Panc1 (cell line): ENCODE measurements around the gene FOXA3. TPM values are rescaled to one million over a fixed set of nuclear protein-coding genes. Genes with fewer than 3 reads are reported as not detected.
"Not testable (repeated sequence)": the region's sequence is repeated elsewhere in the genome, so short reads cannot be mapped to it uniquely, and the experiment has no call there.

ENCODE experiments used
- ATAC-seq: fragments of 200-7000 bp; cut with Tn5 transposase; 2 replicates; pipeline ENCODE4 v1.9.1; 2020; ENCODE audit warnings: mild to moderate bottlenecking, moderate library complexity
- BruUV-seq: library from RNA; stranded (reverse); fragments of 400-500 nt; replicated peaks from 2 replicates; lab custom pipeline; 2021; lab: Mats Ljungman, UMichigan
- CTCF ChIA-PET: fragments of 300-600 bp; sonication (Branson Sonifier 250); formaldehyde crosslinking; loops from one replicate; lab custom pipeline; 2022; ENCODE audit warnings: antibody characterized with exemption; lab: Charles Lee
- POLR2A ChIA-PET: fragments of 300-600 bp; sonication (Branson Sonifier 250); formaldehyde crosslinking; loops from one replicate; lab custom pipeline; 2022; ENCODE audit warnings: antibody characterized with exemption; lab: Charles Lee
- DNase-seq: peaks from one replicate; pipeline ENCODE4 v3.0.0-alpha.2; 2010; ENCODE audit warnings: low read depth, low spot score
- H3K27ac ChIP-seq: 2 replicates; pipeline ENCODE4 v1.5.1; 2011; ENCODE audit warnings: mild to moderate bottlenecking, low read length, inconsistent platforms
- H3K27me3 ChIP-seq: fragments of 200-500 bp; sonication (Bioruptor generic); 2 replicates; pipeline ENCODE4 v1.6.0; 2014; ENCODE audit warnings: low read length, inconsistent platforms; ENCODE audit not compliant: control insufficient read depth, insufficient read depth
- H3K36me3 ChIP-seq: fragments of 200-500 bp; sonication (Bioruptor generic); 2 replicates; pipeline ENCODE4 v1.5.1; 2014; ENCODE audit warnings: inconsistent platforms, mild to moderate bottlenecking, low read length, moderate library complexity; ENCODE audit not compliant: control insufficient read depth, insufficient read depth
- H3K4me1 ChIP-seq: 2 replicates; pipeline ENCODE4 v1.5.1; 2011; ENCODE audit warnings: inconsistent platforms, mild to moderate bottlenecking, low read length, moderate library complexity; ENCODE audit not compliant: control insufficient read depth, insufficient read depth
- H3K4me3 ChIP-seq, 2 experiments: 2 replicates each; pipeline ENCODE4 v1.5.1; 2011 to 2012; ENCODE audit warnings: low read depth in 2 of 2, low read length in 2 of 2, mild to moderate bottlenecking in 2 of 2, inconsistent platforms in 1 of 2, moderate library complexity in 1 of 2
- H3K9me3 ChIP-seq: fragments of 200-500 bp; sonication (Bioruptor generic); 2 replicates; pipeline ENCODE4 v1.5.1; 2014; ENCODE audit warnings: low read depth, mild to moderate bottlenecking, inconsistent platforms, low read length, moderate library complexity; ENCODE audit not compliant: control insufficient read depth, insufficient read depth
- POLR2AphosphoS5 ChIP-seq: IDR thresholded peaks from 2 replicates; pipeline ENCODE4 v1.6.1; 2012; ENCODE audit warnings: mild to moderate bottlenecking, low read depth, low read length, moderate library complexity
- REST ChIP-seq, 2 experiments: IDR thresholded peaks; 2 replicates each; pipeline ENCODE4 v1.6.1; 2011 to 2012; ENCODE audit warnings: low read depth in 2 of 2, control low read depth in 1 of 2, low read length in 1 of 2, mild to moderate bottlenecking in 1 of 2, moderate library complexity in 1 of 2; ENCODE audit not compliant: insufficient read depth in 1 of 2
- SIN3A ChIP-seq: IDR thresholded peaks from 2 replicates; pipeline ENCODE4 v1.6.1; 2012; ENCODE audit warnings: low read depth, mild to moderate bottlenecking, low read length, moderate library complexity, borderline replicate concordance; ENCODE audit not compliant: insufficient read depth
- TCF7L2 ChIP-seq: IDR thresholded peaks from 2 replicates; pipeline ENCODE4 v1.6.1; 2011; ENCODE audit warnings: mild to moderate bottlenecking, low read depth, low read length, inconsistent platforms
- in situ Hi-C: cut with HindIII; loops from 2 replicates; pipeline ENCODE4 v1.10.0; 2016; ENCODE audit warnings: low sequenced_read_pairs, low pct_unique_long_range_greater_than_20kb
- intact Hi-C: fragments of 100-400 bp; cut with micrococcal nuclease; formaldehyde crosslinking; loops from one replicate; pipeline ENCODE4 v1.10.0; 2022; ENCODE audit not compliant: unreplicated experiment
- total RNA-seq: library from RNA; stranded (reverse); gene quantifications from one replicate; pipeline ENCODE4 v1.2.1, GENCODE V29; 2021; ENCODE audit not compliant: unreplicated experiment
- TF ChIP-seq, protein P1 (sequence below): fragments of 450-650 bp; IDR thresholded peaks from 2 replicates; pipeline ENCODE4 v1.5.1; 2017; ENCODE audit warnings: mild to moderate bottlenecking

FOXA3 gene
- total RNA-seq, 1 experiment from 2014 or later: 0.26 TPM

DNA sequence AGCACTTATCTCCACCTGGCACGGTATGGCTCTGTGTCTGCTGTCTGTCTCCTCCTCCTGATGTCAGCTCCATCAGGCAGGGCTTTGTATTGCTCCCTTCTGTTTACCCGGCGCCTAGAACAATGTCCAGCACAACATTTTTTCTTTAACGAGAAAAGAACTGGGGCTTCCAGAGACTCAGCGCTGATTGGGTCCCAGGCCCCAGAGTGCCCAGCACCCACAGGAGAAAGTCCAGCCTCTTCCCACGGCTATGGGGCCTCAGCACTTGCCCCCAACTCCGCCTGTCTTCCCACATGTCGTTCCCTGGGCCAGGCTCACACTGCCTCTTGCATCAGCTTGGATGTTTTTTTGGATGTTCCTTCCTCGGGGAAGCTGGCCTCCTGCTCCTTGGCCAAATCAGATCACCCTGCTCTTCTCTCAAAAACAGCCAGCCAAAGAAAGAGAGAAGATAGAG is 31.4 kb downstream of the FOXA3 start:
- ATAC-seq: no peak
- POLR2A ChIA-PET: no interaction called here
- intact Hi-C loops: no loop called here
- CTCF ChIA-PET: no interaction called here
- TF ChIP-seq TCF7L2 (no peak), POLR2AphosphoS5 (no peak), SIN3A (no peak), REST (IDR thresholded peaks at IDR 0.05; ENCODE audit: insufficient read depth in 1 of 2, low read depth in 2 of 2, low read length in 1 of 2) (no peak)
- TF ChIP-seq, protein P1, sequence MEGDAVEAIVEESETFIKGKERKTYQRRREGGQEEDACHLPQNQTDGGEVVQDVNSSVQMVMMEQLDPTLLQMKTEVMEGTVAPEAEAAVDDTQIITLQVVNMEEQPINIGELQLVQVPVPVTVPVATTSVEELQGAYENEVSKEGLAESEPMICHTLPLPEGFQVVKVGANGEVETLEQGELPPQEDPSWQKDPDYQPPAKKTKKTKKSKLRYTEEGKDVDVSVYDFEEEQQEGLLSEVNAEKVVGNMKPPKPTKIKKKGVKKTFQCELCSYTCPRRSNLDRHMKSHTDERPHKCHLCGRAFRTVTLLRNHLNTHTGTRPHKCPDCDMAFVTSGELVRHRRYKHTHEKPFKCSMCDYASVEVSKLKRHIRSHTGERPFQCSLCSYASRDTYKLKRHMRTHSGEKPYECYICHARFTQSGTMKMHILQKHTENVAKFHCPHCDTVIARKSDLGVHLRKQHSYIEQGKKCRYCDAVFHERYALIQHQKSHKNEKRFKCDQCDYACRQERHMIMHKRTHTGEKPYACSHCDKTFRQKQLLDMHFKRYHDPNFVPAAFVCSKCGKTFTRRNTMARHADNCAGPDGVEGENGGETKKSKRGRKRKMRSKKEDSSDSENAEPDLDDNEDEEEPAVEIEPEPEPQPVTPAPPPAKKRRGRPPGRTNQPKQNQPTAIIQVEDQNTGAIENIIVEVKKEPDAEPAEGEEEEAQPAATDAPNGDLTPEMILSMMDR: no peak
- Histone ChIP-seq H3K4me1 (peaks cover 1% of the 10 kb centered on the region), H3K9me3 (no peaks in the 10 kb centered on the region), H3K4me3 (no peak overlapping the region), H3K36me3 (no peaks in the 10 kb centered on the region), H3K27me3 (no peaks in the 10 kb centered on the region), H3K27ac (no peak overlapping the region)
- DNase-seq: no peak
- BruUV-seq: no TSS peak
- in situ Hi-C loops: no loop called here

GRCh38 chr19:45895983-45896599 is 32.0 kb downstream of the FOXA3 start:
- H3K4me1 ChIP-seq, CTCF ChIA-PET, H3K27me3 ChIP-seq, BruUV-seq, POLR2A ChIA-PET, intact Hi-C loops, H3K36me3 ChIP-seq, DNase-seq, H3K9me3 ChIP-seq, ATAC-seq, in situ Hi-C loops, H3K27ac ChIP-seq, H3K4me3 ChIP-seq: not testable (repeated sequence)

DNA sequence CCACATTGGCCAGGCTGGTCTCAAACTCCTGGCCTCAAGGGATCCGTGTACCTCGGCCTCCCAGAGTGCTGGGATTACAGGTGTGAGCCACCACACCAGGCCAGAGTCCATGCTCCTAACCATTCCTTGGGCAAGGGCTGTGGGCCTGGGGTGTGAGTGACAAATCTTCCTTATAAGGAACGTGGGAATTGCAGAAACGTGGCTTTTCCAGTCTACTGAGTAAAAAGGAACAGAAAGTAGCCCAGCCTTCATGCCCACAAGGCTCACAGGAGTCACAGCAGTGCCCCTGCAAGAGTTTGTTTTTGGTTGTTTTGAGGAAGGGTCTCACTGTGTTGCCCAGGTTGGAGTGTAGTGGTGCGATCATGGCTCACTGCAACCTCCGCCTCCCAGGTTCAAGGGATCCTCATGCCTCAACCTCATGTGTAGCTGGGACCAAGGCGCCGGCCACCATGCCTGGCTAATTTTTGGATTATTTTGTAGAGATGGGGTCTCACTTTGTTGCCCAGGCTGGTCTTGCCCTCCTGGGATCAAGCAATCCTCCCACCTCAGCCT is 33.2 kb downstream of the FOXA3 start:
- Histone ChIP-seq H3K27ac (no peak overlapping the region), H3K4me1 (peaks cover 3% of the 10 kb centered on the region), H3K4me3 (no peak overlapping the region), H3K9me3 (no peaks in the 10 kb centered on the region), H3K27me3 (no peaks in the 10 kb centered on the region), H3K36me3 (peaks cover 2% of the 10 kb centered on the region; the same call in 1 of the 2 replicates)
- POLR2A ChIA-PET: no interaction called here
- in situ Hi-C loops (no loop called here), intact Hi-C loops (no loop called here)
- TF ChIP-seq, protein P1: no peak
- TF ChIP-seq POLR2AphosphoS5: no peak
- TF ChIP-seq REST (IDR thresholded peaks at IDR 0.05; ENCODE audit: insufficient read depth in 1 of 2, low read depth in 2 of 2, low read length in 1 of 2): no peak
- TF ChIP-seq SIN3A: no peak
- no peak for TF ChIP-seq TCF7L2
- BruUV-seq: no TSS peak
- no peak for DNase-seq
- ATAC-seq: no peak
- CTCF ChIA-PET: no interaction called here
